ENCODE data around the gene ANKRD22.

DNA sequence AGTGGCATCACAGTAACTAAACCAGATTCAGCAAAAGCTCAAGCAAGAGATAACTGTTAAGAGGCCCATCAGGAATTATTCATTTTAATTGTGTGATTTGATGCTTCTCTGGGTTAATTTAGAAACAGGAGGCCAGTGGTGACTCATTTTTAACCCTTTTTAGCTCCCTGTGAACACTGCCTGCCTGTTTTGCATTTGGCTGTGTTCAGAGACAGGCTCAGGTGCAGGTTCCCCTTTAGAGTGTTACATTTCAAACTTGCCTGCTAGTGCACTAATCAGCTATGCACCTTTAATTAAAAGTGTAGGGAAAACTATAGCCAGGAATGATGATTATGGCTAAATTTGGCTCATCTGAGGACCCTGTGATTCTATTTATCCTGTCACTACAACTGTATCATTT, 34.9 kb upstream of the ANKRD22 start:
- no peak for TF ChIP-seq MAX (IDR thresholded peaks at IDR 0.05)
- TF ChIP-seq EGR1 (IDR thresholded peaks at IDR 0.05): no peak
- TF ChIP-seq EP300 (IDR thresholded peaks at IDR 0.05; ENCODE audit: borderline replicate concordance): no peak
- TF ChIP-seq, protein P1, sequence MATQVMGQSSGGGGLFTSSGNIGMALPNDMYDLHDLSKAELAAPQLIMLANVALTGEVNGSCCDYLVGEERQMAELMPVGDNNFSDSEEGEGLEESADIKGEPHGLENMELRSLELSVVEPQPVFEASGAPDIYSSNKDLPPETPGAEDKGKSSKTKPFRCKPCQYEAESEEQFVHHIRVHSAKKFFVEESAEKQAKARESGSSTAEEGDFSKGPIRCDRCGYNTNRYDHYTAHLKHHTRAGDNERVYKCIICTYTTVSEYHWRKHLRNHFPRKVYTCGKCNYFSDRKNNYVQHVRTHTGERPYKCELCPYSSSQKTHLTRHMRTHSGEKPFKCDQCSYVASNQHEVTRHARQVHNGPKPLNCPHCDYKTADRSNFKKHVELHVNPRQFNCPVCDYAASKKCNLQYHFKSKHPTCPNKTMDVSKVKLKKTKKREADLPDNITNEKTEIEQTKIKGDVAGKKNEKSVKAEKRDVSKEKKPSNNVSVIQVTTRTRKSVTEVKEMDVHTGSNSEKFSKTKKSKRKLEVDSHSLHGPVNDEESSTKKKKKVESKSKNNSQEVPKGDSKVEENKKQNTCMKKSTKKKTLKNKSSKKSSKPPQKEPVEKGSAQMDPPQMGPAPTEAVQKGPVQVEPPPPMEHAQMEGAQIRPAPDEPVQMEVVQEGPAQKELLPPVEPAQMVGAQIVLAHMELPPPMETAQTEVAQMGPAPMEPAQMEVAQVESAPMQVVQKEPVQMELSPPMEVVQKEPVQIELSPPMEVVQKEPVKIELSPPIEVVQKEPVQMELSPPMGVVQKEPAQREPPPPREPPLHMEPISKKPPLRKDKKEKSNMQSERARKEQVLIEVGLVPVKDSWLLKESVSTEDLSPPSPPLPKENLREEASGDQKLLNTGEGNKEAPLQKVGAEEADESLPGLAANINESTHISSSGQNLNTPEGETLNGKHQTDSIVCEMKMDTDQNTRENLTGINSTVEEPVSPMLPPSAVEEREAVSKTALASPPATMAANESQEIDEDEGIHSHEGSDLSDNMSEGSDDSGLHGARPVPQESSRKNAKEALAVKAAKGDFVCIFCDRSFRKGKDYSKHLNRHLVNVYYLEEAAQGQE (IDR thresholded peaks at IDR 0.05; ENCODE audit: low read depth): no peak
- TF ChIP-seq RAD21 (IDR thresholded peaks at IDR 0.05; ENCODE audit: low read depth): no peak
- TF ChIP-seq YY1 (IDR thresholded peaks at IDR 0.05; ENCODE audit: low read depth): no peak
- TF ChIP-seq TCF12 (IDR thresholded peaks at IDR 0.05; ENCODE audit: low read depth): no peak
- no peak for TF ChIP-seq USF1 (IDR thresholded peaks at IDR 0.05)
